Measurements from ENCODE around the gene MTHFR.

MTHFR gene

GRCh38 chr1:11771481-11772043 is 34.2 kb downstream of the MTHFR start:
- TF ChIP-seq, protein P1, sequence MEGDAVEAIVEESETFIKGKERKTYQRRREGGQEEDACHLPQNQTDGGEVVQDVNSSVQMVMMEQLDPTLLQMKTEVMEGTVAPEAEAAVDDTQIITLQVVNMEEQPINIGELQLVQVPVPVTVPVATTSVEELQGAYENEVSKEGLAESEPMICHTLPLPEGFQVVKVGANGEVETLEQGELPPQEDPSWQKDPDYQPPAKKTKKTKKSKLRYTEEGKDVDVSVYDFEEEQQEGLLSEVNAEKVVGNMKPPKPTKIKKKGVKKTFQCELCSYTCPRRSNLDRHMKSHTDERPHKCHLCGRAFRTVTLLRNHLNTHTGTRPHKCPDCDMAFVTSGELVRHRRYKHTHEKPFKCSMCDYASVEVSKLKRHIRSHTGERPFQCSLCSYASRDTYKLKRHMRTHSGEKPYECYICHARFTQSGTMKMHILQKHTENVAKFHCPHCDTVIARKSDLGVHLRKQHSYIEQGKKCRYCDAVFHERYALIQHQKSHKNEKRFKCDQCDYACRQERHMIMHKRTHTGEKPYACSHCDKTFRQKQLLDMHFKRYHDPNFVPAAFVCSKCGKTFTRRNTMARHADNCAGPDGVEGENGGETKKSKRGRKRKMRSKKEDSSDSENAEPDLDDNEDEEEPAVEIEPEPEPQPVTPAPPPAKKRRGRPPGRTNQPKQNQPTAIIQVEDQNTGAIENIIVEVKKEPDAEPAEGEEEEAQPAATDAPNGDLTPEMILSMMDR (conservative IDR thresholded peaks at IDR 0.05; ENCODE audit: low read length), result no peak
- no peak overlapping the region for H3K4me3 ChIP-seq (ENCODE audit: low read length)
- DNase-seq (ENCODE audit: low read depth), result no peak

DNA sequence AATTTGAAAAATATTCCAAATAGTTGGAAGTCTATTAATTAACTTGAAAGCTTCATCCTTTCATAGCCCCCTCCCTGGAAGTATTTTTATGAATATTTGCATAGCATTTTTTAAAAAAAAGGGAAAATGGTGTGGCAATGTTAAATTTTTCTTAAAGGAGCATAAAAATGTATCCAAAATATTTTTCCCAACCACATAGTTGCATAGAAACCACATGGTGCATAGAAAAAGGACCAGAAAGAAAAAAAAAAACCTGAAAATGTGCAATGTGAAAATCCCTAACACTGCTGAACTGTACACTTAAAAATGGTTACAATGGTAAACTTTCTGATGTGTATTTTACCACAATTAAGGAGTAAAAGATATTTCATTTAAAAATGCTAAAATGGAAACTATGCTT is 35.8 kb downstream of the MTHFR start:
- TF ChIP-seq, protein P1 (conservative IDR thresholded peaks at IDR 0.05; ENCODE audit: low read length), result no peak
- peak; percentile 58 for DNase-seq (ENCODE audit: low read depth)
- H3K4me3 ChIP-seq (ENCODE audit: low read length), result no peak overlapping the region

DNA sequence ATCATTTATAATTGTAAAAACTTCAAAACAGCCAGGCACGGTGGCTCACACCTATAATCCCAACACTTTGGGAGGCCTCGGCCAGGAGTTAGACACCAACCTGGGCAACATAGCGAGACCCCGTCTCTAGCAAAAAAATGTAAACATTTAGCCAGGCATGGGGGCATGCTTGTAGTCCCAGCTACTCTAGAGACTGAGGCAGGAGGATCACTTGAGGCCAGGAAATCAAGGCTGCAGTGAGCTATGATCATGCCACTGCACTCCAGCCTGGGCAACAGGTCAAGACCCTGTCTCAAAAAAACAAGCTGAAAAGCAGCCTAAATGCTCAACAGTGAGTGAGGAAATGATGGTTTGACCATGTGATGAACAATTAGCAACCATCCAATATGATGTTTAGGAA is 36.5 kb downstream of the MTHFR start:
- TF ChIP-seq, protein P1 (conservative IDR thresholded peaks at IDR 0.05; ENCODE audit: low read length), result no peak

DNA sequence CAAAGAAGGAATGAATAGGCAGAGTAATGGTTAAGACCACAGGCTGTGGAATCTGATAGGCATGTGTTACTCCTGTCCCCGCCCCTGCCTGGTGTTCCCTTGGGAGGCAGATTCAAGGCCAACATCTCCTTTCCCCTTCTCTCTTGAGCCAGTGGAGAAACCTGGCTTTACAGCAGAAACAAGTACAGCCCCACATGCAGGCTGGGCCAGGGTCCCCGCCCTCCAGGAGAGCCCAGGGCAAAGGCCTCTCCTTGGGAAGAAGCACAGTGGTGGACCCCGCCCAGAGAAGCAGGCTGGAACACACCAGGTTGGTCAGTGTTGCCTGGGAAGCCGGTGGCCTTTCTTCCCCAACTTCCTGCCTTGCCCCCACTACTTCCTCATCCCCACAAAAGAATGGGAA is 36.9 kb downstream of the MTHFR start:
- peak; percentile 52 for DNase-seq (ENCODE audit: low read depth)
- H3K4me3 ChIP-seq (ENCODE audit: low read length), result no peak overlapping the region
- TF ChIP-seq, protein P1 (conservative IDR thresholded peaks at IDR 0.05; ENCODE audit: low read length), result no peak

More for the DNA sequence above, 36.5 kb downstream of the MTHFR start:
- DNase-seq (ENCODE audit: low read depth), result no peak
- no peak overlapping the region for H3K4me3 ChIP-seq (ENCODE audit: low read length)

GRCh38 chr1:11767922-11768704 is 37.7 kb downstream of the MTHFR start:
- DNase-seq (ENCODE audit: low read depth), result peak; percentile 52
- TF ChIP-seq, protein P1 (conservative IDR thresholded peaks at IDR 0.05; ENCODE audit: low read length), result no peak
- H3K4me3 ChIP-seq (ENCODE audit: low read length), result no peak overlapping the region

- no peak for DNase-seq (ENCODE audit: low read depth)
- TF ChIP-seq, protein P1 (conservative IDR thresholded peaks at IDR 0.05; ENCODE audit: low read length), result no peak
- H3K4me3 ChIP-seq (ENCODE audit: low read length), result no peak overlapping the region
These were observed 39.4 kb downstream of the MTHFR start for GRCh38 chr1:11766429-11766776.
